HPDE6-E6E7 (cell line): ENCODE measurements around the gene DCX.

Experiments
- DNase-seq: peaks from one replicate; pipeline ENCODE4 v3.0.0; 2011; ENCODE audit warnings: missing footprints; ENCODE audit errors: extremely low spot score

DCX gene

GRCh38 chrX:111411983-111412382 is at the start of gene DCX:
Gene DCX (minus strand): TSS chrX:111412192. CDS start chrX:111410398, 1,794 bp downstream.
- no peak for DNase-seq

GRCh38 chrX:111460607-111461006 is 48.6 kb upstream of the DCX start:
- no peak for DNase-seq

- no peak for DNase-seq
These were observed 35.3 kb upstream of the DCX start for GRCh38 chrX:111447298-111447697.

GRCh38 chrX:111445485-111445884 is 33.5 kb upstream of the DCX start:
- DNase-seq, result no peak

- no peak for DNase-seq
These were observed 32.9 kb upstream of the DCX start for GRCh38 chrX:111444881-111445280.

GRCh38 chrX:111443946-111444345 is 32.0 kb upstream of the DCX start:
- DNase-seq, result no peak

GRCh38 chrX:111442791-111443190 is 30.8 kb upstream of the DCX start:
- no peak for DNase-seq

GRCh38 chrX:111435469-111435868 is 23.5 kb upstream of the DCX start:
- no peak for DNase-seq

GRCh38 chrX:111431001-111431400 is 19.0 kb upstream of the DCX start:
- no peak for DNase-seq

GRCh38 chrX:111411557-111411956 is 435 bp downstream of the DCX start:
- no peak for DNase-seq

- DNase-seq, result no peak
These were observed 1.4 kb downstream of the DCX start for GRCh38 chrX:111410590-111411078.

- no peak for DNase-seq
These were observed 2.7 kb downstream of the DCX start for GRCh38 chrX:111409326-111409725.

GRCh38 chrX:111407948-111408347 is 4.0 kb downstream of the DCX start:
- DNase-seq, result no peak

GRCh38 chrX:111402344-111402743 is 9.6 kb downstream of the DCX start:
- no peak for DNase-seq

GRCh38 chrX:111395149-111395548 is 16.8 kb downstream of the DCX start:
- no peak for DNase-seq

- DNase-seq, result no peak
These were observed 17.4 kb downstream of the DCX start for GRCh38 chrX:111394569-111394968.

- no peak for DNase-seq
These were observed 24.4 kb downstream of the DCX start for GRCh38 chrX:111387470-111388070.

- DNase-seq, result no peak
These were observed 25.3 kb downstream of the DCX start for GRCh38 chrX:111386615-111387233.

- DNase-seq, result no peak
These were observed 25.9 kb downstream of the DCX start for GRCh38 chrX:111386077-111386476.

GRCh38 chrX:111382277-111382676 is 29.7 kb downstream of the DCX start:
- DNase-seq, result no peak

GRCh38 chrX:111376897-111377578 is 35.0 kb downstream of the DCX start:
- DNase-seq, result no peak

GRCh38 chrX:111376486-111376885 is 35.5 kb downstream of the DCX start:
- DNase-seq, result no peak

- no peak for DNase-seq
These were observed 36.2 kb downstream of the DCX start for GRCh38 chrX:111375747-111376146.
